ENCODE measurements around the gene FAM53B.

The FAM53B gene

GRCh38 chr10:124647421-124648130, 96.6 kb downstream of the FAM53B start:
- H3K36me3 ChIP-seq: no peaks in the 10 kb centered on the region; the same call in 1 of the 2 replicates
- no peak overlapping the region for H3K27ac ChIP-seq
- H3K4me3 ChIP-seq (ENCODE audit: low read depth, low read length): no peak overlapping the region
- peak; percentile 42 for TF ChIP-seq CTCF (IDR thresholded peaks at IDR 0.05; ENCODE audit: low read depth, low read length)
- no peaks in the 10 kb centered on the region for H3K27me3 ChIP-seq (ENCODE audit: insufficient read depth, low read depth, severe bottlenecking)
- no peaks in the 10 kb centered on the region for H3K9me3 ChIP-seq (ENCODE audit: severe bottlenecking)
- peak; percentile 45 for DNase-seq

GRCh38 chr10:124646483-124647352, 97.5 kb downstream of the FAM53B start:
- H3K9me3 ChIP-seq (ENCODE audit: severe bottlenecking): no peaks in the 10 kb centered on the region
- no peak for TF ChIP-seq CTCF (IDR thresholded peaks at IDR 0.05; ENCODE audit: low read depth, low read length)
- no peak overlapping the region for H3K4me3 ChIP-seq (ENCODE audit: low read depth, low read length)
- H3K36me3 ChIP-seq: no peaks in the 10 kb centered on the region; the same call in 1 of the 2 replicates
- no peak for DNase-seq
- H3K27ac ChIP-seq: no peak overlapping the region
- H3K27me3 ChIP-seq (ENCODE audit: insufficient read depth, low read depth, severe bottlenecking): no peaks in the 10 kb centered on the region

GRCh38 chr10:124645467-124646095, 98.6 kb downstream of the FAM53B start:
- peak overlapping the region; percentile 20; the same call in 1 of the 2 replicates for H3K27ac ChIP-seq
- no peaks in the 10 kb centered on the region for H3K9me3 ChIP-seq (ENCODE audit: severe bottlenecking)
- no peak for DNase-seq
- no peak for TF ChIP-seq CTCF (IDR thresholded peaks at IDR 0.05; ENCODE audit: low read depth, low read length)
- H3K36me3 ChIP-seq: peaks cover 2% of the 10 kb centered on the region
- H3K4me3 ChIP-seq (ENCODE audit: low read depth, low read length): no peak overlapping the region
- no peaks in the 10 kb centered on the region for H3K27me3 ChIP-seq (ENCODE audit: insufficient read depth, low read depth, severe bottlenecking)

GRCh38 chr10:124644771-124645415, 99.3 kb downstream of the FAM53B start:
- Histone ChIP-seq H3K4me3 (ENCODE audit: low read depth, low read length) (no peak overlapping the region), H3K27me3 (ENCODE audit: insufficient read depth, low read depth, severe bottlenecking) (no peaks in the 10 kb centered on the region), H3K9me3 (ENCODE audit: severe bottlenecking) (no peaks in the 10 kb centered on the region), H3K27ac (no peak overlapping the region), H3K36me3 (peaks cover 2% of the 10 kb centered on the region)
- no peak for DNase-seq
- TF ChIP-seq CTCF (IDR thresholded peaks at IDR 0.05; ENCODE audit: low read depth, low read length): 0 out of 2 replicates have a peak, but pooled peaks have one; percentile 13

- H3K27me3 ChIP-seq (ENCODE audit: insufficient read depth, low read depth, severe bottlenecking): no peaks in the 10 kb centered on the region
- no peak for DNase-seq
- TF ChIP-seq CTCF (IDR thresholded peaks at IDR 0.05; ENCODE audit: low read depth, low read length): no peak
- peaks cover 2% of the 10 kb centered on the region for H3K36me3 ChIP-seq
- no peaks in the 10 kb centered on the region for H3K9me3 ChIP-seq (ENCODE audit: severe bottlenecking)
- H3K4me3 ChIP-seq (ENCODE audit: low read depth, low read length): no peak overlapping the region
- H3K27ac ChIP-seq: no peak overlapping the region
Observed at GRCh38 chr10:124644236-124644635, 99.9 kb downstream of the FAM53B start.

Measured in WERI-Rb-1 (cell line).